Measurements from ENCODE around the gene LYPD5. TPM values are rescaled to one million over a fixed set of nuclear protein-coding genes. Genes with fewer than 3 reads are reported as not detected.
"Not testable (repeated sequence)": the region's sequence is repeated elsewhere in the genome, so short reads cannot be mapped to it uniquely, and the experiment has no call there.

Gene LYPD5
- total and polyA plus RNA-seq, 10 donors = 2.1 to 48.1 (median 7.0) TPM

- Histone ChIP-seq H3K27me3 (replicated peaks in 1 of 7) (peaks cover 0 to 7% (median 0%) of the 10 kb centered on the region in 7 donors), H3K27ac (peak overlapping the region; percentile 14 to 87 (median 74)), H3K36me3 (peaks cover 0 to 19% (median 0%) of the 10 kb centered on the region in 6 donors), H3K9me3 (no peaks in the 10 kb centered on the region), H3K4me1 (peaks cover 15 to 98% (median 72%) of the 10 kb centered on the region in 6 donors), H3K4me3 (peak overlapping the region in 6 of 8 donors; percentile 9 to 73 (median 40))
- no peak for TF ChIP-seq POLR2A (IDR thresholded peaks at IDR 0.05)
- TF ChIP-seq CTCF (IDR thresholded peaks at IDR 0.05 in 8 of 11, conservative IDR thresholded peaks at IDR 0.05 in 3 of 11) = no peak
- no peak for TF ChIP-seq POLR2AphosphoS5 (IDR thresholded peaks at IDR 0.05)
- DNase-seq = no peak
- intact Hi-C loops (cut with DNase I; ENCODE audit: low total_unique reads) = no loop called here
- WGBS, 5 donors = 49 to 78% (median 68%) methylated on average over 1 of the region's 1 CpG
Observed at GRCh38 chr19:43778651-43779050, 23.6 kb downstream of the LYPD5 start.

- Histone ChIP-seq H3K36me3 (peaks cover 0 to 31% (median 0%) of the 10 kb centered on the region in 6 donors), H3K9me3 (no peaks in the 10 kb centered on the region), H3K4me3 (peak overlapping the region in 4 of 8 donors; percentile 1 to 73 (median 2)), H3K4me1 (peaks cover 15 to 90% (median 68%) of the 10 kb centered on the region in 6 donors), H3K27me3 (replicated peaks in 1 of 7) (peaks cover 0 to 7% (median 0%) of the 10 kb centered on the region in 7 donors), H3K27ac (peak overlapping the region in 7 of 8 donors; percentile 61 to 87 (median 78))
- WGBS, 5 donors = 3 to 11% (median 5%) methylated on average over 4 of the region's 4 CpGs
- intact Hi-C loops (cut with DNase I; ENCODE audit: low total_unique reads) = no loop called here
- peak; percentile 84 for DNase-seq
- no peak for TF ChIP-seq CTCF (IDR thresholded peaks at IDR 0.05 in 8 of 11, conservative IDR thresholded peaks at IDR 0.05 in 3 of 11)
- no peak for TF ChIP-seq POLR2AphosphoS5 (IDR thresholded peaks at IDR 0.05)
- TF ChIP-seq POLR2A (IDR thresholded peaks at IDR 0.05) = no peak
Observed at GRCh38 chr19:43777163-43777695, 25.0 kb downstream of the LYPD5 start.

- WGBS, 5 donors = 63 to 71% (median 68%) methylated on average over 11 of the region's 11 CpGs
- Histone ChIP-seq H3K36me3 (peaks cover 0 to 40% (median 1%) of the 10 kb centered on the region in 6 donors), H3K9me3 (no peaks in the 10 kb centered on the region), H3K27ac (peak overlapping the region in 5 of 8 donors; percentile 9 to 87 (median 81)), H3K27me3 (replicated peaks in 1 of 7) (peaks cover 0 to 7% (median 0%) of the 10 kb centered on the region in 7 donors), H3K4me3 (peak overlapping the region in 1 of 8 donors; percentile 73), H3K4me1 (peaks cover 15 to 81% (median 65%) of the 10 kb centered on the region in 6 donors)
- DNase-seq = no peak
- TF ChIP-seq POLR2A (IDR thresholded peaks at IDR 0.05) (no peak), CTCF (IDR thresholded peaks at IDR 0.05 in 8 of 11, conservative IDR thresholded peaks at IDR 0.05 in 3 of 11) (no peak), POLR2AphosphoS5 (IDR thresholded peaks at IDR 0.05) (no peak)
- intact Hi-C loops (cut with DNase I; ENCODE audit: low total_unique reads) = no loop called here
Observed at GRCh38 chr19:43776286-43776685, 26.0 kb downstream of the LYPD5 start.

GRCh38 chr19:43775299-43775890 is 26.9 kb downstream of the LYPD5 start:
- H3K36me3 ChIP-seq = peaks cover 0 to 49% (median 6%) of the 10 kb centered on the region in 6 donors
- WGBS, 5 donors = 87 to 94% (median 94%) methylated on average over 7 of the region's 7 CpGs
- H3K4me3 ChIP-seq = no peak overlapping the region
- TF ChIP-seq CTCF (IDR thresholded peaks at IDR 0.05 in 8 of 11, conservative IDR thresholded peaks at IDR 0.05 in 3 of 11) (no peak), POLR2AphosphoS5 (IDR thresholded peaks at IDR 0.05) (no peak), POLR2A (IDR thresholded peaks at IDR 0.05) (no peak)
- H3K9me3 ChIP-seq = no peaks in the 10 kb centered on the region
- H3K27me3 ChIP-seq (replicated peaks in 1 of 7) = peaks cover 0 to 3% (median 0%) of the 10 kb centered on the region in 7 donors
- intact Hi-C loops (cut with DNase I; ENCODE audit: low total_unique reads) = no loop called here
- H3K4me1 ChIP-seq = peaks cover 15 to 78% (median 58%) of the 10 kb centered on the region in 6 donors
- H3K27ac ChIP-seq = peak overlapping the region in 2 of 8 donors; percentile 81 to 87
- no peak for DNase-seq

GRCh38 chr19:43774940-43775258 is 27.3 kb downstream of the LYPD5 start:
- 85 to 92% (median 89%) methylated on average over 11 of the region's 11 CpGs for WGBS, 5 donors
- Histone ChIP-seq H3K4me1 (peaks cover 15 to 78% (median 56%) of the 10 kb centered on the region in 6 donors), H3K4me3 (peak overlapping the region in 2 of 8 donors; percentile 19 to 41), H3K36me3 (peaks cover 0 to 54% (median 6%) of the 10 kb centered on the region in 6 donors), H3K27ac (peak overlapping the region in 1 of 8 donors; percentile 1)
- intact Hi-C loops (cut with DNase I; ENCODE audit: low total_unique reads); H3K27me3 ChIP-seq (replicated peaks in 1 of 7); H3K9me3 ChIP-seq; DNase-seq: not testable (repeated sequence)

All from spleen (tissue), 11 donors.